T-helper 1 cell treated with Interleukin-12 subunit alpha and Interleukin-12 subunit beta and Interleukin-4 antibody, amounts not matched to agents 30 μg/mL and 1 μg/mL, for 36 hours (primary cell): ENCODE results near the gene B9D1.

Experiments
- H3K27ac Mint-ChIP-seq: one replicate; pipeline ENCODE4 v1.8.0; 2021; ENCODE audit warnings: mild to moderate bottlenecking, mixed read lengths
- H3K27me3 Mint-ChIP-seq: one replicate; pipeline ENCODE4 v1.8.0; 2021; ENCODE audit warnings: low read depth, mixed read lengths
- H3K36me3 Mint-ChIP-seq: one replicate; pipeline ENCODE4 v1.8.0; 2021; ENCODE audit warnings: low read depth, mixed read lengths
- H3K4me1 Mint-ChIP-seq: one replicate; pipeline ENCODE4 v1.8.0; 2021; ENCODE audit warnings: low read depth, mixed read lengths
- H3K4me3 Mint-ChIP-seq: one replicate; pipeline ENCODE4 v1.8.0; 2021; ENCODE audit warnings: mild to moderate bottlenecking, moderate library complexity, mixed read lengths
- H3K9me3 Mint-ChIP-seq: one replicate; pipeline ENCODE4 v1.8.0; 2021; ENCODE audit warnings: mixed read lengths

B9D1 gene

GRCh38 chr17:19345486-19346350 is 16.8 kb downstream of the B9D1 start:
- Mint-ChIP-seq H3K9me3 (no peaks in the 10 kb centered on the region), H3K27me3 (no peaks in the 10 kb centered on the region), H3K27ac (no peak overlapping the region), H3K4me3 (no peak overlapping the region), H3K36me3 (no peaks in the 10 kb centered on the region), H3K4me1 (no peaks in the 10 kb centered on the region)

- no peaks in the 10 kb centered on the region for H3K36me3 Mint-ChIP-seq
Measured at GRCh38 chr17:19345067-19345460, 17.5 kb downstream of the B9D1 start.

GRCh38 chr17:19344311-19345066 is 18.0 kb downstream of the B9D1 start:
- Mint-ChIP-seq H3K27ac (no peak overlapping the region), H3K36me3 (no peaks in the 10 kb centered on the region), H3K27me3 (peaks cover 2% of the 10 kb centered on the region), H3K4me3 (no peak overlapping the region), H3K9me3 (no peaks in the 10 kb centered on the region), H3K4me1 (no peaks in the 10 kb centered on the region)

More at GRCh38 chr17:19345067-19345460, 17.5 kb downstream of the B9D1 start:
- Mint-ChIP-seq H3K4me1 (no peaks in the 10 kb centered on the region), H3K27me3 (no peaks in the 10 kb centered on the region), H3K27ac (no peak overlapping the region), H3K4me3 (no peak overlapping the region), H3K9me3 (no peaks in the 10 kb centered on the region)

- Mint-ChIP-seq H3K36me3 (no peaks in the 10 kb centered on the region), H3K4me3 (no peak overlapping the region), H3K9me3 (no peaks in the 10 kb centered on the region), H3K27me3 (peaks cover 6% of the 10 kb centered on the region), H3K27ac (no peak overlapping the region), H3K4me1 (no peaks in the 10 kb centered on the region)
Measured at GRCh38 chr17:19343671-19344151, 18.8 kb downstream of the B9D1 start.

- no peaks in the 10 kb centered on the region for H3K36me3 Mint-ChIP-seq
- no peaks in the 10 kb centered on the region for H3K4me1 Mint-ChIP-seq
- H3K27me3 Mint-ChIP-seq: peaks cover 6% of the 10 kb centered on the region
- H3K27ac Mint-ChIP-seq: no peak overlapping the region
- no peak overlapping the region for H3K4me3 Mint-ChIP-seq
- H3K9me3 Mint-ChIP-seq: no peaks in the 10 kb centered on the region
Measured at GRCh38 chr17:19343256-19343630, 19.3 kb downstream of the B9D1 start.

GRCh38 chr17:19342611-19343255 is 19.8 kb downstream of the B9D1 start:
- peaks cover 6% of the 10 kb centered on the region for H3K27me3 Mint-ChIP-seq
- H3K36me3 Mint-ChIP-seq: no peaks in the 10 kb centered on the region
- H3K27ac Mint-ChIP-seq: no peak overlapping the region
- H3K4me3 Mint-ChIP-seq: no peak overlapping the region
- H3K4me1 Mint-ChIP-seq: no peaks in the 10 kb centered on the region
- H3K9me3 Mint-ChIP-seq: no peaks in the 10 kb centered on the region

GRCh38 chr17:19341641-19342610 is 20.6 kb downstream of the B9D1 start:
- Mint-ChIP-seq H3K27ac (no peak overlapping the region), H3K4me3 (no peak overlapping the region)

GRCh38 chr17:19341211-19341631 is 21.3 kb downstream of the B9D1 start:
- H3K4me3 Mint-ChIP-seq: no peak overlapping the region
- no peaks in the 10 kb centered on the region for H3K4me1 Mint-ChIP-seq
- no peaks in the 10 kb centered on the region for H3K36me3 Mint-ChIP-seq
- H3K9me3 Mint-ChIP-seq: no peaks in the 10 kb centered on the region
- no peak overlapping the region for H3K27ac Mint-ChIP-seq
- H3K27me3 Mint-ChIP-seq: peaks cover 6% of the 10 kb centered on the region

More at GRCh38 chr17:19341641-19342610, 20.6 kb downstream of the B9D1 start:
- Mint-ChIP-seq H3K36me3 (no peaks in the 10 kb centered on the region), H3K4me1 (no peaks in the 10 kb centered on the region), H3K9me3 (no peaks in the 10 kb centered on the region), H3K27me3 (peaks cover 6% of the 10 kb centered on the region)

- Mint-ChIP-seq H3K27ac (no peak overlapping the region), H3K9me3 (no peaks in the 10 kb centered on the region), H3K27me3 (peaks cover 6% of the 10 kb centered on the region), H3K4me1 (no peaks in the 10 kb centered on the region), H3K4me3 (no peak overlapping the region), H3K36me3 (no peaks in the 10 kb centered on the region)
Measured at GRCh38 chr17:19339341-19339815, 23.1 kb downstream of the B9D1 start.

GRCh38 chr17:19338031-19338990 is 24.2 kb downstream of the B9D1 start:
- Mint-ChIP-seq H3K4me1 (no peaks in the 10 kb centered on the region), H3K4me3 (no peak overlapping the region), H3K9me3 (no peaks in the 10 kb centered on the region), H3K36me3 (no peaks in the 10 kb centered on the region), H3K27ac (no peak overlapping the region), H3K27me3 (peaks cover 6% of the 10 kb centered on the region)

GRCh38 chr17:19337712-19338023 is 24.9 kb downstream of the B9D1 start:
- Mint-ChIP-seq H3K4me1 (peaks cover 2% of the 10 kb centered on the region), H3K9me3 (no peaks in the 10 kb centered on the region), H3K4me3 (no peak overlapping the region), H3K27ac (no peak overlapping the region), H3K36me3 (no peaks in the 10 kb centered on the region), H3K27me3 (peaks cover 6% of the 10 kb centered on the region)

GRCh38 chr17:19336938-19337711 is 25.4 kb downstream of the B9D1 start:
- no peaks in the 10 kb centered on the region for H3K9me3 Mint-ChIP-seq
- peaks cover 6% of the 10 kb centered on the region for H3K27me3 Mint-ChIP-seq
- H3K4me1 Mint-ChIP-seq: peaks cover 3% of the 10 kb centered on the region
- no peaks in the 10 kb centered on the region for H3K36me3 Mint-ChIP-seq
- H3K27ac Mint-ChIP-seq: no peak overlapping the region
- no peak overlapping the region for H3K4me3 Mint-ChIP-seq
